ENCODE results near the gene SLFNL1. TPM values are rescaled to one million over a fixed set of nuclear protein-coding genes. Genes with fewer than 3 reads are reported as not detected.

The SLFNL1 gene
- total RNA-seq, 1 experiment from 2014 or later = not detected

- TF ChIP-seq ZNF512 (CRISPR knock-in tag; IDR thresholded peaks at IDR 0.05; ENCODE audit: borderline replicate concordance) (no peak), MYBL2 (CRISPR knock-in tag; IDR thresholded peaks at IDR 0.05) (no peak), PREB (CRISPR knock-in tag; IDR thresholded peaks at IDR 0.05; ENCODE audit: borderline replicate concordance) (no peak)
These were observed 38.2 kb downstream of the SLFNL1 start (continued) for GRCh38 chr1:40983286-40983685.

- DNase-seq (ENCODE audit: low spot score) = no peak
- CTCF ChIA-PET = interaction anchor here (0.5 to 0.9 kb wide), 2 partner anchors 16 to 34 kb away, joined by 3 read pairs; no protein-coding TSS in a partner anchor
- H3K36me3 Mint-ChIP-seq = peaks cover 46% of the 10 kb centered on the region
- no peak for ATAC-seq
- POLR2A ChIA-PET = no interaction called here
- H3K4me1 Mint-ChIP-seq = peaks cover 23% of the 10 kb centered on the region
- TF ChIP-seq ATF6 (CRISPR knock-in tag; IDR thresholded peaks at IDR 0.05) = no peak
- TF ChIP-seq CDX4 (CRISPR knock-in tag; IDR thresholded peaks at IDR 0.05; ENCODE audit: borderline replicate concordance) = no peak
- no peaks in the 10 kb centered on the region for H3K9me3 Mint-ChIP-seq
- H3K27me3 Mint-ChIP-seq (ENCODE audit: low read depth) = no peaks in the 10 kb centered on the region
- H3K27ac Mint-ChIP-seq = no peak overlapping the region
- H3K4me3 Mint-ChIP-seq = no peak overlapping the region
These were observed 38.8 kb downstream of the SLFNL1 start for GRCh38 chr1:40982721-40983120.

GRCh38 chr1:40981691-40982448 lies 39.7 kb downstream of the SLFNL1 start:
- ChIA-PET CTCF (interaction anchor here (0.5 to 1.9 kb wide), 3 partner anchors 17 to 33 kb away, joined by 3 to 5 read pairs (median 3); no protein-coding TSS in a partner anchor), POLR2A (no interaction called here)
- DNase-seq (ENCODE audit: low spot score) = no peak
- TF ChIP-seq RORB (CRISPR knock-in tag; IDR thresholded peaks at IDR 0.05) (no peak), MYBL2 (CRISPR knock-in tag; IDR thresholded peaks at IDR 0.05) (no peak), MLX (CRISPR knock-in tag; IDR thresholded peaks at IDR 0.05) (no peak), ZNF219 (CRISPR knock-in tag; IDR thresholded peaks at IDR 0.05; ENCODE audit: borderline replicate concordance) (no peak), FOXK1 (CRISPR knock-in tag; IDR thresholded peaks at IDR 0.05) (no peak), CBFB (CRISPR knock-in tag; IDR thresholded peaks at IDR 0.05; ENCODE audit: low read depth) (no peak), JUN (CRISPR knock-in tag; IDR thresholded peaks at IDR 0.05) (no peak), MXD4 (CRISPR knock-in tag; IDR thresholded peaks at IDR 0.05; ENCODE audit: borderline replicate concordance) (no peak), FOXJ3 (CRISPR knock-in tag; IDR thresholded peaks at IDR 0.05; ENCODE audit: borderline replicate concordance) (no peak), PRRX2 (CRISPR knock-in tag; IDR thresholded peaks at IDR 0.05) (no peak), E2F5 (CRISPR knock-in tag; IDR thresholded peaks at IDR 0.05) (no peak), AFF4 (CRISPR knock-in tag; IDR thresholded peaks at IDR 0.05; ENCODE audit: borderline replicate concordance) (no peak)
- H3K36me3 Mint-ChIP-seq = peaks cover 38% of the 10 kb centered on the region
- H3K4me1 Mint-ChIP-seq = peaks cover 23% of the 10 kb centered on the region
- H3K27ac Mint-ChIP-seq = no peak overlapping the region
- no peaks in the 10 kb centered on the region for H3K9me3 Mint-ChIP-seq
- peak overlapping the region; percentile 83; the same call in 1 of the 2 replicates for H3K4me3 Mint-ChIP-seq
- H3K27me3 Mint-ChIP-seq (ENCODE audit: low read depth) = no peaks in the 10 kb centered on the region
- no peak for ATAC-seq

Measured in WTC11 (cell line).